WTC11 (cell line): ENCODE results near the gene RUNX2.

Experiments
- FOXK1 ChIP-seq: sonication (generic); formaldehyde crosslinking; IDR thresholded peaks from 2 replicates; pipeline ENCODE4 v1.8.0; 2022; ENCODE audit warnings: mild to moderate bottlenecking, moderate library complexity, missing genetic modification reagents
- NR3C1 ChIP-seq: sonication (generic); formaldehyde crosslinking; conservative IDR thresholded peaks from 2 replicates; pipeline ENCODE4 v1.8.1; 2023; ENCODE audit warnings: low read depth, mild to moderate bottlenecking, missing genetic modification reagents
- ZNF416 ChIP-seq: fragments of 250-450 bp; sonication (Bioruptor Pico); IDR thresholded peaks from 2 replicates; pipeline ENCODE4 v1.9.0; 2021; ENCODE audit warnings: mild to moderate bottlenecking, inconsistent platforms
- TF ChIP-seq, protein P1 (sequence below): sonication (generic); formaldehyde crosslinking; IDR thresholded peaks from 2 replicates; pipeline ENCODE4 v1.8.0; 2022; ENCODE audit warnings: mild to moderate bottlenecking, missing genetic modification reagents
- TF ChIP-seq, protein P2 (sequence below): sonication (generic); formaldehyde crosslinking; conservative IDR thresholded peaks from 2 replicates; pipeline ENCODE4 v1.8.1; 2023; ENCODE audit warnings: mild to moderate bottlenecking, low read depth, missing genetic modification reagents, moderate library complexity
- TF ChIP-seq, protein P3 (sequence below): sonication (generic); formaldehyde crosslinking; IDR thresholded peaks from 2 replicates; pipeline ENCODE4 v1.8.0; 2022; ENCODE audit warnings: mild to moderate bottlenecking, missing genetic modification reagents
- TF ChIP-seq, protein P4 (sequence below): fragments of 200-600 bp; IDR thresholded peaks from 2 replicates; pipeline ENCODE4 v1.8.0; 2022; ENCODE audit warnings: antibody characterized with exemption
- TF ChIP-seq, protein P5 (sequence below): sonication (generic); formaldehyde crosslinking; IDR thresholded peaks from 2 replicates; pipeline ENCODE4 v1.8.1; 2023; ENCODE audit warnings: mild to moderate bottlenecking, missing genetic modification reagents, moderate library complexity

DNA sequence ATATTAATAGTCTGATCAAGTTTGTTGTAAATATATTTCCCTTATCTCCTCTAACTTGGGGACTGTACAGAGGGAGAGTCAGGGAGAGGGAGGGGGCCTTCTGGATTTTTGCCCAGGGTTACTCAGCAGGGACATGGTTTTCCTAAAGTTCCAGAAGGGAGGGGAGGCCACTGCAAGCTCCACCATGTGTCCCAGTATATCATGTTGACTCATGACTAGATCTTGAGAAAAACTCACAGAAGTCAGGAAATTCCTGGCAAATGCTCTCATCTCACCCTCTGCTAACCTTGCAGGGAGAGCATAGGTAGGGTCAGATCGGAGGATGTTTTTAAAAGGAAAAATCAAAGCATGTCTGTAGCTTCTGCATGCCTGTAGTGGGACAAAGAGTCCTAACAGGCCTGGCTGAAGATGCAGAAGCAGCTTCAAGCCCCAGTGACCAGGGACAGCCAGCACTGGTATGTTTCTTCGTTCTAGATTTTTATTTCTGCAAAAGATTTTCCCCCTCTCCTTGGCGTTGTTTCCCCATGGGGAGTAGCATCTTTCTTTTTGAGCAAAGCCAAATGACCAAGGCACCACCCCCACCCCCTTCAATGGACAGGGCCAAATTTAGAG, 322.5 kb downstream of the RUNX2 start:
- TF ChIP-seq, protein P1, sequence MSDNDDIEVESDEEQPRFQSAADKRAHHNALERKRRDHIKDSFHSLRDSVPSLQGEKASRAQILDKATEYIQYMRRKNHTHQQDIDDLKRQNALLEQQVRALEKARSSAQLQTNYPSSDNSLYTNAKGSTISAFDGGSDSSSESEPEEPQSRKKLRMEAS (CRISPR knock-in tag) = no peak
- TF ChIP-seq, protein P2, sequence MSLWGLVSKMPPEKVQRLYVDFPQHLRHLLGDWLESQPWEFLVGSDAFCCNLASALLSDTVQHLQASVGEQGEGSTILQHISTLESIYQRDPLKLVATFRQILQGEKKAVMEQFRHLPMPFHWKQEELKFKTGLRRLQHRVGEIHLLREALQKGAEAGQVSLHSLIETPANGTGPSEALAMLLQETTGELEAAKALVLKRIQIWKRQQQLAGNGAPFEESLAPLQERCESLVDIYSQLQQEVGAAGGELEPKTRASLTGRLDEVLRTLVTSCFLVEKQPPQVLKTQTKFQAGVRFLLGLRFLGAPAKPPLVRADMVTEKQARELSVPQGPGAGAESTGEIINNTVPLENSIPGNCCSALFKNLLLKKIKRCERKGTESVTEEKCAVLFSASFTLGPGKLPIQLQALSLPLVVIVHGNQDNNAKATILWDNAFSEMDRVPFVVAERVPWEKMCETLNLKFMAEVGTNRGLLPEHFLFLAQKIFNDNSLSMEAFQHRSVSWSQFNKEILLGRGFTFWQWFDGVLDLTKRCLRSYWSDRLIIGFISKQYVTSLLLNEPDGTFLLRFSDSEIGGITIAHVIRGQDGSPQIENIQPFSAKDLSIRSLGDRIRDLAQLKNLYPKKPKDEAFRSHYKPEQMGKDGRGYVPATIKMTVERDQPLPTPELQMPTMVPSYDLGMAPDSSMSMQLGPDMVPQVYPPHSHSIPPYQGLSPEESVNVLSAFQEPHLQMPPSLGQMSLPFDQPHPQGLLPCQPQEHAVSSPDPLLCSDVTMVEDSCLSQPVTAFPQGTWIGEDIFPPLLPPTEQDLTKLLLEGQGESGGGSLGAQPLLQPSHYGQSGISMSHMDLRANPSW = no peak
- TF ChIP-seq NR3C1 (CRISPR knock-in tag) (no peak), ZNF416 (CRISPR knock-in tag) (no peak), FOXK1 (CRISPR knock-in tag) (no peak)
- TF ChIP-seq, protein P3, sequence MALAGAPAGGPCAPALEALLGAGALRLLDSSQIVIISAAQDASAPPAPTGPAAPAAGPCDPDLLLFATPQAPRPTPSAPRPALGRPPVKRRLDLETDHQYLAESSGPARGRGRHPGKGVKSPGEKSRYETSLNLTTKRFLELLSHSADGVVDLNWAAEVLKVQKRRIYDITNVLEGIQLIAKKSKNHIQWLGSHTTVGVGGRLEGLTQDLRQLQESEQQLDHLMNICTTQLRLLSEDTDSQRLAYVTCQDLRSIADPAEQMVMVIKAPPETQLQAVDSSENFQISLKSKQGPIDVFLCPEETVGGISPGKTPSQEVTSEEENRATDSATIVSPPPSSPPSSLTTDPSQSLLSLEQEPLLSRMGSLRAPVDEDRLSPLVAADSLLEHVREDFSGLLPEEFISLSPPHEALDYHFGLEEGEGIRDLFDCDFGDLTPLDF (CRISPR knock-in tag) = no peak
- TF ChIP-seq, protein P4, sequence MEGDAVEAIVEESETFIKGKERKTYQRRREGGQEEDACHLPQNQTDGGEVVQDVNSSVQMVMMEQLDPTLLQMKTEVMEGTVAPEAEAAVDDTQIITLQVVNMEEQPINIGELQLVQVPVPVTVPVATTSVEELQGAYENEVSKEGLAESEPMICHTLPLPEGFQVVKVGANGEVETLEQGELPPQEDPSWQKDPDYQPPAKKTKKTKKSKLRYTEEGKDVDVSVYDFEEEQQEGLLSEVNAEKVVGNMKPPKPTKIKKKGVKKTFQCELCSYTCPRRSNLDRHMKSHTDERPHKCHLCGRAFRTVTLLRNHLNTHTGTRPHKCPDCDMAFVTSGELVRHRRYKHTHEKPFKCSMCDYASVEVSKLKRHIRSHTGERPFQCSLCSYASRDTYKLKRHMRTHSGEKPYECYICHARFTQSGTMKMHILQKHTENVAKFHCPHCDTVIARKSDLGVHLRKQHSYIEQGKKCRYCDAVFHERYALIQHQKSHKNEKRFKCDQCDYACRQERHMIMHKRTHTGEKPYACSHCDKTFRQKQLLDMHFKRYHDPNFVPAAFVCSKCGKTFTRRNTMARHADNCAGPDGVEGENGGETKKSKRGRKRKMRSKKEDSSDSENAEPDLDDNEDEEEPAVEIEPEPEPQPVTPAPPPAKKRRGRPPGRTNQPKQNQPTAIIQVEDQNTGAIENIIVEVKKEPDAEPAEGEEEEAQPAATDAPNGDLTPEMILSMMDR = no peak
- TF ChIP-seq, protein P5, sequence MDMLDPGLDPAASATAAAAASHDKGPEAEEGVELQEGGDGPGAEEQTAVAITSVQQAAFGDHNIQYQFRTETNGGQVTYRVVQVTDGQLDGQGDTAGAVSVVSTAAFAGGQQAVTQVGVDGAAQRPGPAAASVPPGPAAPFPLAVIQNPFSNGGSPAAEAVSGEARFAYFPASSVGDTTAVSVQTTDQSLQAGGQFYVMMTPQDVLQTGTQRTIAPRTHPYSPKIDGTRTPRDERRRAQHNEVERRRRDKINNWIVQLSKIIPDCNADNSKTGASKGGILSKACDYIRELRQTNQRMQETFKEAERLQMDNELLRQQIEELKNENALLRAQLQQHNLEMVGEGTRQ (CRISPR knock-in tag) = no peak
